Endothelial cell of umbilical vein (primary cell): ENCODE data around the gene ACBD5.
"Not testable (repeated sequence)": the region's sequence is repeated elsewhere in the genome, so short reads cannot be mapped to it uniquely, and the experiment has no call there.

ENCODE experiments used
- CTCF ChIP-seq, 2 donors: IDR thresholded peaks; 1 replicate in 1 of 2; 2 replicates in 1 of 2; pipeline ENCODE4 v1.5.1; 2011; ENCODE audit warnings: low read length in 2 of 2, mild to moderate bottlenecking in 2 of 2, moderate library complexity in 2 of 2, control low read depth in 1 of 2, inconsistent platforms in 1 of 2, low read depth in 1 of 2; ENCODE audit not compliant: insufficient read depth in 1 of 2; ENCODE audit errors: extremely low read depth in 1 of 2
- EZH2 ChIP-seq: IDR thresholded peaks from 2 replicates; pipeline ENCODE4 v1.6.1; 2012; ENCODE audit warnings: borderline replicate concordance, low read depth, mild to moderate bottlenecking, moderate library complexity, low read length, inconsistent platforms; ENCODE audit not compliant: severe bottlenecking
- FOS ChIP-seq: IDR thresholded peaks from 2 replicates; pipeline ENCODE4 v1.6.1; 2011; ENCODE audit warnings: mild to moderate bottlenecking, low read length, moderate library complexity, borderline replicate concordance; ENCODE audit not compliant: insufficient read depth
- GATA2 ChIP-seq: IDR thresholded peaks from 2 replicates; pipeline ENCODE4 v1.7.0; 2011; ENCODE audit warnings: low read depth, mild to moderate bottlenecking, moderate library complexity, mixed read lengths, low read length; ENCODE audit not compliant: insufficient read length, insufficient read depth
- JUN ChIP-seq: IDR thresholded peaks from 2 replicates; pipeline ENCODE4 v1.6.1; 2011; ENCODE audit warnings: borderline replicate concordance, low read depth; ENCODE audit not compliant: insufficient read length, insufficient read depth
- MAX ChIP-seq: IDR thresholded peaks from 2 replicates; pipeline ENCODE4 v1.6.1; 2011; ENCODE audit not compliant: insufficient read depth, insufficient read length
- MYC ChIP-seq: IDR thresholded peaks from one replicate; pipeline ENCODE4 v1.6.1; 2011; ENCODE audit warnings: mild to moderate bottlenecking, low read depth, low read length
- POLR2A ChIP-seq: IDR thresholded peaks from 2 replicates; pipeline ENCODE4 v1.6.1; 2012; ENCODE audit warnings: low read depth, mild to moderate bottlenecking, control low read depth, low read length
- POLR2AphosphoS5 ChIP-seq: IDR thresholded peaks from 2 replicates; pipeline ENCODE4 v1.6.1; 2012; ENCODE audit warnings: low read depth, mild to moderate bottlenecking, control low read depth, low read length, moderate library complexity; ENCODE audit not compliant: insufficient read depth

- not testable (repeated sequence) for TF ChIP-seq CTCF (IDR thresholded peaks at IDR 0.05; ENCODE audit: extremely low read depth in 1 of 2, insufficient read depth in 1 of 2, low read depth in 1 of 2, low read length in 2 of 2); POLR2AphosphoS5; EZH2; POLR2A; GATA2; JUN; FOS; MYC; MAX
Observed at GRCh38 chr10:27262788-27263187, 22.2 kb upstream of the ACBD5 start.
